ENCODE data around the gene SLITRK3.
"Not testable (repeated sequence)": the region's sequence is repeated elsewhere in the genome, so short reads cannot be mapped to it uniquely, and the experiment has no call there.

Gene SLITRK3

DNA sequence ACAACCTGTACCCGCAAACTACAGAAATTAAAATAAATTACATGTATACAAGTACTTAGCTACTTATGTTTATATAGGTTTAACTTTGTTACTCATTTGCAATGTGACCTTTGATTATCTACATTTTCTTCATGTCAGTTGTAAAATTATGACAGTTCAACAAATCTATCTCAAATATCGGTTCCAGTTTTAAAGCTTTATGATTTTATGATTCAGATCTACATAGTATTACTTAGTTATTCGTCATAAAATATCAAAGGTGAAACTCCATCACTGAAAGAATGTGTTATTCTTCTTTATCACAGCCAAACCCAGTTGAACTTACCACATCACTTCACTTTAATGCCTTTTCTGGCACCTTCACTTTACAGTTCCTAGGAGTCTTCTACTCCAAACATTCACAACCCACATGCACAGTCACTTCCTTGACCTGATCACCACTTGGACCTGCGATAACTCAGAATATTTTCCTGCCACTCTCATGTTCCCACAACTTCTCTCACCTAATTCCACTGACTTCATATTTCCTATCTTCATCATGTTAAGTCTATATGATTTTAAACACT lies 47.2 kb downstream of the SLITRK3 start:
- Histone ChIP-seq H3K36me3 (ENCODE audit: insufficient read depth, low read length) (no peaks in the 10 kb centered on the region), H3K9me3 (ENCODE audit: insufficient read depth, low read depth, low read length) (no peaks in the 10 kb centered on the region; the same call in 1 of the 2 replicates), H4K20me1 (ENCODE audit: insufficient read depth, low read length, poor library complexity, severe bottlenecking) (no peaks in the 10 kb centered on the region), H3K27me3 (ENCODE audit: insufficient read depth, low read length, poor library complexity, severe bottlenecking) (no peaks in the 10 kb centered on the region), H3K4me1 (ENCODE audit: insufficient read depth, low read length, poor library complexity, severe bottlenecking) (no peaks in the 10 kb centered on the region), H3F3A (ENCODE audit: low read depth) (no peaks in the 10 kb centered on the region), H3K4me2 (ENCODE audit: low read depth, low read length, poor library complexity, severe bottlenecking) (no peak overlapping the region), H3K9ac (ENCODE audit: low read depth, low read length, poor library complexity, severe bottlenecking) (no peak overlapping the region), H3K9me2 (replicated peaks; ENCODE audit: low read depth, low read length) (no peaks in the 10 kb centered on the region), H3K4me3 (ENCODE audit: low read length, poor library complexity, severe bottlenecking) (no peak overlapping the region), H3K79me2 (ENCODE audit: insufficient read depth, low read length) (no peaks in the 10 kb centered on the region), H2AFZ (ENCODE audit: low read length) (no peak overlapping the region)
- TF ChIP-seq, protein P1, sequence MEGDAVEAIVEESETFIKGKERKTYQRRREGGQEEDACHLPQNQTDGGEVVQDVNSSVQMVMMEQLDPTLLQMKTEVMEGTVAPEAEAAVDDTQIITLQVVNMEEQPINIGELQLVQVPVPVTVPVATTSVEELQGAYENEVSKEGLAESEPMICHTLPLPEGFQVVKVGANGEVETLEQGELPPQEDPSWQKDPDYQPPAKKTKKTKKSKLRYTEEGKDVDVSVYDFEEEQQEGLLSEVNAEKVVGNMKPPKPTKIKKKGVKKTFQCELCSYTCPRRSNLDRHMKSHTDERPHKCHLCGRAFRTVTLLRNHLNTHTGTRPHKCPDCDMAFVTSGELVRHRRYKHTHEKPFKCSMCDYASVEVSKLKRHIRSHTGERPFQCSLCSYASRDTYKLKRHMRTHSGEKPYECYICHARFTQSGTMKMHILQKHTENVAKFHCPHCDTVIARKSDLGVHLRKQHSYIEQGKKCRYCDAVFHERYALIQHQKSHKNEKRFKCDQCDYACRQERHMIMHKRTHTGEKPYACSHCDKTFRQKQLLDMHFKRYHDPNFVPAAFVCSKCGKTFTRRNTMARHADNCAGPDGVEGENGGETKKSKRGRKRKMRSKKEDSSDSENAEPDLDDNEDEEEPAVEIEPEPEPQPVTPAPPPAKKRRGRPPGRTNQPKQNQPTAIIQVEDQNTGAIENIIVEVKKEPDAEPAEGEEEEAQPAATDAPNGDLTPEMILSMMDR (conservative IDR thresholded peaks at IDR 0.05; ENCODE audit: low read length), result no peak
- no peak for TF ChIP-seq EZH2phosphoT487 (IDR thresholded peaks at IDR 0.05; ENCODE audit: borderline replicate concordance)

DNA sequence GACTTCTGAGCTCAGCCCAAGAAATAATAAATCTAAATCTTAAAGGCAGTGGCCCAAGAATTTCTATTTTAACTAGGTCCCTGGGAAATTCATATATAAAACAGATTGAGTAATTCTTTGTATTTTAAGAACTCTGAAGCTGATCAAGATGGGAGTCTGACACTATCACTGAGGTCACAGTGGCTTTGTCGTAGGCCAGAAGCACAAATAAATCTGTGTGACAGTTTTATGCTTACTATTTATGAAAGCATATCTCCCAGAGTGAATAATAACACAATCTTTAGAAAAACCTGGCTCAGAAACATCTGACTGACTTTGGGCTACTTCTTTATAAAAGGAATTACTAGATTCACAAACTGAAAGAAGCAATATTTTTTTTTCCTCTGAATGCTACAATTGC lies 51.9 kb downstream of the SLITRK3 start:
- Histone ChIP-seq H3K79me2 (ENCODE audit: insufficient read depth, low read length) (no peaks in the 10 kb centered on the region), H3F3A (ENCODE audit: low read depth) (no peaks in the 10 kb centered on the region), H3K4me1 (ENCODE audit: insufficient read depth, low read length, poor library complexity, severe bottlenecking) (no peaks in the 10 kb centered on the region), H3K9me2 (replicated peaks; ENCODE audit: low read depth, low read length) (no peaks in the 10 kb centered on the region), H2AFZ (ENCODE audit: low read length) (no peak overlapping the region), H4K20me1 (ENCODE audit: insufficient read depth, low read length, poor library complexity, severe bottlenecking) (no peaks in the 10 kb centered on the region), H3K36me3 (ENCODE audit: insufficient read depth, low read length) (no peaks in the 10 kb centered on the region), H3K4me3 (ENCODE audit: low read length, poor library complexity, severe bottlenecking) (no peak overlapping the region), H3K27me3 (ENCODE audit: insufficient read depth, low read length, poor library complexity, severe bottlenecking) (no peaks in the 10 kb centered on the region), H3K9me3 (ENCODE audit: insufficient read depth, low read depth, low read length) (no peaks in the 10 kb centered on the region; the same call in 1 of the 2 replicates), H3K4me2 (ENCODE audit: low read depth, low read length, poor library complexity, severe bottlenecking) (no peak overlapping the region), H3K9ac (ENCODE audit: low read depth, low read length, poor library complexity, severe bottlenecking) (no peak overlapping the region)
- TF ChIP-seq, protein P1 (conservative IDR thresholded peaks at IDR 0.05; ENCODE audit: low read length), result no peak
- TF ChIP-seq EZH2phosphoT487 (IDR thresholded peaks at IDR 0.05; ENCODE audit: borderline replicate concordance), result no peak

DNA sequence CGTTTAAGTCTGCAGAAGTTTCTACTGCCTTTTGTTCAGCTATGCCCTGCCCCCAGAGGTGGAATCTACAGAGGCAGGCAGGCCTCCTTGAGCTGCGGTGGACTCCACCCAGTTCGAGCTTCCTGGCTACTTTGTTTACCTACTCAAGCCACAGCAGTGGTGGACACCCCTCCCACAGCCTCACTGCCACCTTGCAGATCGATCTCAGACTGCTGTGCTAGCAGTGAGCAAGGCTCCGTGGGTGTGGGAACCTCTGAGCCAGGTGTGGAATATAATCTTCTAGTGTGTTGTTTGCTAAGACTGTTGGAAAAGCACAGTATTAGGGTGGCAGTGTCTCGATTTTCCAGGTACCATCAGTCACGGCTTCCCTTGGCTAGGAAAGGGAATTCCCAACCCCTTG lies 56.3 kb downstream of the SLITRK3 start:
- H3K4me3 ChIP-seq (ENCODE audit: low read length, poor library complexity, severe bottlenecking); H3K36me3 ChIP-seq (ENCODE audit: insufficient read depth, low read length); H3K9me3 ChIP-seq (ENCODE audit: insufficient read depth, low read depth, low read length); H2AFZ ChIP-seq (ENCODE audit: low read length); H3K4me1 ChIP-seq (ENCODE audit: insufficient read depth, low read length, poor library complexity, severe bottlenecking); H3F3A ChIP-seq (ENCODE audit: low read depth); H3K9me2 ChIP-seq (replicated peaks; ENCODE audit: low read depth, low read length); H3K79me2 ChIP-seq (ENCODE audit: insufficient read depth, low read length); H4K20me1 ChIP-seq (ENCODE audit: insufficient read depth, low read length, poor library complexity, severe bottlenecking); H3K9ac ChIP-seq (ENCODE audit: low read depth, low read length, poor library complexity, severe bottlenecking); H3K4me2 ChIP-seq (ENCODE audit: low read depth, low read length, poor library complexity, severe bottlenecking); H3K27me3 ChIP-seq (ENCODE audit: insufficient read depth, low read length, poor library complexity, severe bottlenecking): not testable (repeated sequence)
